Brain microvascular endothelial cell (primary cell): ENCODE results near the gene MECP2.

Source experiments
- DNase-seq: peaks from one replicate; pipeline ENCODE4 v3.0.0-alpha.2; 2020
- H3K27ac ChIP-seq: fragments of 250-450 bp; sonication (Bioruptor Pico); 2 replicates; pipeline ENCODE4 v1.5.1; 2020; ENCODE audit warnings: mild to moderate bottlenecking, moderate library complexity
- H3K27me3 ChIP-seq: fragments of 250-450 bp; sonication (Bioruptor Pico); replicated peaks from 2 replicates; pipeline ENCODE4 v1.5.1; 2020; ENCODE audit warnings: mild to moderate bottlenecking
- H3K36me3 ChIP-seq: fragments of 250-450 bp; sonication (Bioruptor Pico); replicated peaks from 2 replicates; pipeline ENCODE4 v1.5.1; 2020; ENCODE audit warnings: mild to moderate bottlenecking
- H3K4me3 ChIP-seq: 2 replicates; pipeline ENCODE4 v1.5.1; 2011; ENCODE audit warnings: low read depth, mild to moderate bottlenecking, control low read depth, low read length, moderate library complexity
- CTCF ChIP-seq: IDR thresholded peaks from 2 replicates; pipeline ENCODE4 v1.5.1; 2011; ENCODE audit warnings: low read depth, mild to moderate bottlenecking, moderate library complexity, low read length, control low read depth, inconsistent platforms; ENCODE audit errors: missing control alignments
- in situ Hi-C: cut with HindIII; loops from 2 replicates; pipeline ENCODE4 v1.10.0; 2017; ENCODE audit warnings: low sequenced_read_pairs, low pct_ligation_motif_present

MECP2 gene

GRCh38 chrX:153974003-153974725, 123.4 kb downstream of the MECP2 start:
- Histone ChIP-seq H3K4me3 (no peak overlapping the region), H3K27ac (no peak overlapping the region), H3K36me3 (no peaks in the 10 kb centered on the region), H3K27me3 (no peaks in the 10 kb centered on the region)
- in situ Hi-C loops = no loop called here
- DNase-seq = no peak
- no peak for TF ChIP-seq CTCF

- peak overlapping the region; percentile 98 for H3K27ac ChIP-seq
- DNase-seq = no peak
- H3K36me3 ChIP-seq = no peaks in the 10 kb centered on the region
- in situ Hi-C loops = no loop called here
- no peaks in the 10 kb centered on the region for H3K27me3 ChIP-seq
- TF ChIP-seq CTCF = no peak
- peak overlapping the region; percentile 58 for H3K4me3 ChIP-seq
Measured at GRCh38 chrX:153973127-153974002, 124.2 kb downstream of the MECP2 start.

GRCh38 chrX:153972368-153973126, 125.0 kb downstream of the MECP2 start, which contains the start of gene TMEM187:
Gene TMEM187, plus strand, starts transcription at chrX:153972754. Its CDS starts 9,309 bp downstream, at chrX:153982063.
- in situ Hi-C loops = no loop called here
- Histone ChIP-seq H3K4me3 (peak within 1 kb of the TSS; percentile 87), H3K36me3 (no peaks in the 10 kb centered on the region), H3K27me3 (no peaks in the 10 kb centered on the region), H3K27ac (peak within 1 kb of the TSS; percentile 98)
- peak; percentile 74 for DNase-seq
- no peak for TF ChIP-seq CTCF
